Cardiac fibroblast (primary cell): ENCODE results near the gene BCL2A1.
"Not testable (repeated sequence)": the region's sequence is repeated elsewhere in the genome, so short reads cannot be mapped to it uniquely, and the experiment has no call there.

Experiments
- DNase-seq, 2 donors: peaks; one replicate each; pipeline versions ENCODE4 v3.0.0 to v3.0.0-alpha.2; 2010; ENCODE audit warnings: low read depth in 2 of 2
- H3K4me3 ChIP-seq, 2 donors: replicated peaks in 1 of 2; 1 replicate in 1 of 2; 2 replicates in 1 of 2; pipeline ENCODE4 v1.5.1; 2011; ENCODE audit warnings: low read depth in 2 of 2, low read length in 2 of 2, mild to moderate bottlenecking in 2 of 2, moderate library complexity in 1 of 2
- TF ChIP-seq, protein P1 (sequence below): IDR thresholded peaks from one replicate; pipeline ENCODE4 v1.5.1; 2011; ENCODE audit warnings: low read depth, mild to moderate bottlenecking, low read length, inconsistent platforms

BCL2A1 gene

DNA sequence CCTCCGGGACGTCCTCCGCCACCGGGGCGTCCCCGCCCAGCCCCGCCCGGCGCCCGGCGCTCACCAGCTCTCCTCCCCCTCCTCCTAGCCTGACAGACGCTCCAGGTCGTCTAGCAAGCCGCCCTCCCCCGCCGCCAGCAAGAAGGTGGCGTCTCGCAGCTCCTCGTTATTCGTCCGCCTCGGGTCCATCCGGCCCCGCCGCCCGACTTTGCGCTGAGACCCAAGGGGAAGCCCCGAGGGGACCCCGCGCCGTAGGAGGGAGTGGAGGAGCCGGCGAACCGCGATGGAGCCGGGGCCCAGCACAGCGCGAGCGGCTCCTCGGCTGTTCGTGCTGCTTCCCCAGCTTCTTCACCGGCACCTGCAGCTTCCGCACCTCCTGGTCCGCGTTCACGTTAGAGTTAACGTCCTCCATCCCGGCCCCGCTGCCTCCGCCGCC, 47.9 kb downstream of the BCL2A1 start:
- TF ChIP-seq, protein P1, sequence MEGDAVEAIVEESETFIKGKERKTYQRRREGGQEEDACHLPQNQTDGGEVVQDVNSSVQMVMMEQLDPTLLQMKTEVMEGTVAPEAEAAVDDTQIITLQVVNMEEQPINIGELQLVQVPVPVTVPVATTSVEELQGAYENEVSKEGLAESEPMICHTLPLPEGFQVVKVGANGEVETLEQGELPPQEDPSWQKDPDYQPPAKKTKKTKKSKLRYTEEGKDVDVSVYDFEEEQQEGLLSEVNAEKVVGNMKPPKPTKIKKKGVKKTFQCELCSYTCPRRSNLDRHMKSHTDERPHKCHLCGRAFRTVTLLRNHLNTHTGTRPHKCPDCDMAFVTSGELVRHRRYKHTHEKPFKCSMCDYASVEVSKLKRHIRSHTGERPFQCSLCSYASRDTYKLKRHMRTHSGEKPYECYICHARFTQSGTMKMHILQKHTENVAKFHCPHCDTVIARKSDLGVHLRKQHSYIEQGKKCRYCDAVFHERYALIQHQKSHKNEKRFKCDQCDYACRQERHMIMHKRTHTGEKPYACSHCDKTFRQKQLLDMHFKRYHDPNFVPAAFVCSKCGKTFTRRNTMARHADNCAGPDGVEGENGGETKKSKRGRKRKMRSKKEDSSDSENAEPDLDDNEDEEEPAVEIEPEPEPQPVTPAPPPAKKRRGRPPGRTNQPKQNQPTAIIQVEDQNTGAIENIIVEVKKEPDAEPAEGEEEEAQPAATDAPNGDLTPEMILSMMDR: no peak
- DNase-seq: peak; percentile 48 to 53
- peak overlapping the region; percentile 89 to 90 for H3K4me3 ChIP-seq

DNA sequence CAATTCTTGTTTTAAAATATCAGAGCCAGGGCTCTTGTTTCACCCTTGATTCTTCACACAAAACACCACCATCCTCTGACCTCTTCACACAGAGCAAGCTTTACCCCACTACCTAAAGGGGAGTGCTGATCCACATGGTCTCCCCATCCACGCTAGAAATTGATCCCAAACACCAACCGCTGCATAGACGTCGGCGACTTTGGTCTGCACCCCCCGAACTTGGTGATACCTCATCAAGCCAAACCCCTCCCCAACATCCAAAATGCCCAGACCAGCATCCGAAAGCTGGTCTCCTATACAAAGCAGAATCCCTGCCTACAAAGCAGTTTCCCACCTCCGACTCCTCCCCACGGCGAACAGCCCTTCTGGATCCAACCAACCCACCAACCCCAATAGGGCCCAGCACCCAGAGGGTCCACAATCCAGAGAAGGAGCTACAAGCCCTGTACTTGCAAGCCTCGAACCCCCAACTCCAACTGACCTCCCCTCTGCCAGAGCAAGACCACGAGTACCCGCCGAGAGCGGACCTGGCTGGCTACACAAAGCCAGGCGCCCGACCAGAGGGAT, 48.4 kb downstream of the BCL2A1 start:
- TF ChIP-seq, protein P1: no peak
- peak overlapping the region; percentile 89 to 90 for H3K4me3 ChIP-seq
- no peak for DNase-seq

DNA sequence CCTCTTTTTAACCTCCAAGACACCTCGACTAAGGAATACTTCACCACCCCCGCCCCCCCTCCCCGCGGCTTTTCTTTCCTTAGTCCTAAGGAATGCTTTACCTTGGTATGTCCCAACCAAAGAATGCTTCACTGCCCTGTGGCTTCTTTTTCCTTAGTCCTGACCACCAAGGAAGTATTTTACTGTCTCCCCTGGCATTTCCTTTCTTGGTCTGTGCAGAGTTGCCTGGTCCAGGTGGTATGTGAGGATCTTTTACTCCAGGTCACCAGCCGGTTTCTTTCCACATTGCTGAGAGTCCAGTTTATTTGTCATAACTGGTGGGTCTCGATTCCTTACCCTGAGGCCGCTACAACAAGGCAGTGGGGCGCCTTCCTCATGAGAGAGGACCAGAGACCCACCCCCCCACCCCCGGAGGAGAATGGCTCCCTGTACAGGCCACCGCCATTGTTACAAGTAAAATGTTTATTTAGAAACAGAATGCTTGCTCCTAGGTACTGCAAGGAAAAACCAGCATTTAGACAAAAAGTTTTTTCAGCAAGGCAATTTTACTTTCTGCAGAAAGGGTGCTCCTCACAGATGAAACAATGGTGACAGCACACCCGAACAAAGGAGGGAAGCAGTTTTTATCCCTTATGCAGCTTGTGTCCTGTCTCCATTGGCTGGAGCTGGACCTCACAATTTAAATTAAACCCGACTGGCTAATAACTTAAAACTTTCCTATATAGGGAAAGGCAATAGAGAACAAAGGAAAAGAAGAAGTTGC, 51.1 kb downstream of the BCL2A1 start:
- H3K4me3 ChIP-seq: no peak overlapping the region
- TF ChIP-seq, protein P1: no peak
- no peak for DNase-seq

DNA sequence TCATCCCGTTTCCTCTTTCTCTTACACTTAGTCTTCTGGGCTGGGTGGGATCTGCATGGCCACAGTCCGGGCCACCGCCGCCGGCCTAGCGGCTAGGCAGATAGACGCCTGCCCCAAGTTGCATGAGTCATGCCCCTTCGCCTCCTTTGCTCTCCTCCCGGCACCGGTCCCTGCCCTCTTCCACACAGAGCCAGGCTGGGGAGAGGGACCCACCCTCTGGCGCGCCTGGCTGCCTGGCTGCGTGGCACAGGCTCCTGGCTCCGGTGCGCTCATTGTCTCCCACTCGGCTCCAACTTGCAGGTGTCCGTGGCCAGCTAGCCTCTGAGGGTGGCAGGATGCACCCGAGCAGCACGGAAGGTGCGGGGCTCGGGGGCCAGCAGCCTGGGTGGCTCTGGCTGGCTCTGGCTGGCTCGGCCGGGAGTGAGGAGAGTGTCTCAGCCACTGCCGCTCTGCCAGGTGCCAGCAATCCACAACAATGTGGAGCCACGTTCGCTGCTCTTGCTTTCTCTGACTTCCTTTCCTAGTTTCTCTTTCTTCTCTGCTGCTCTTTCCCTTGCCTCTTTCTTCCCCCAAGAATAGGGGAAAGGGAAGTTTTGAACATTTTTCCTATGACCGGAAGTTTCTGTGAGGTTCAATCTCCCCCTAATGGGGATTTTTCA, 51.8 kb downstream of the BCL2A1 start:
- TF ChIP-seq, protein P1: no peak
- no peak for DNase-seq
- no peak overlapping the region for H3K4me3 ChIP-seq

DNA sequence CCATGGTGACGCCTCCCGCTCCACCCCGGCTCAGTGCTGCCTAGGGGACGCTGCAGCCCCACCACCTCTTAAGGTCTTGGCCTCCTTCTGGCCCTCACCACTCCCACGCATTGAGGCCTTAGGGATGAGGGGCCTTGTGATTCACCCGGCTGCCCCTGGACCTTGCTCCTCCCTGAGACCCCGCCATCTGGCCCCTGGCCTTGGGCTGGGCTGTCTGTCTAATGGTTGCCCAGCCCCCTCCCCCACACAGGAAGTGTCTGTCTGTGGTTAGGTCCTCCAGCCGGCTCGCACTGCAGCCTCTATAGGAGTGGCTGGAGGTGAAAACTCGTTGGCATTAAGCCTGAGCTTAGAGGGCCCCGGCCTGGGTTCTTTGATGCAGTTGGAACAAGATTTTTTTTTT, 52.7 kb downstream of the BCL2A1 start:
- TF ChIP-seq, protein P1: no peak
- no peak overlapping the region for H3K4me3 ChIP-seq
- DNase-seq: no peak

DNA sequence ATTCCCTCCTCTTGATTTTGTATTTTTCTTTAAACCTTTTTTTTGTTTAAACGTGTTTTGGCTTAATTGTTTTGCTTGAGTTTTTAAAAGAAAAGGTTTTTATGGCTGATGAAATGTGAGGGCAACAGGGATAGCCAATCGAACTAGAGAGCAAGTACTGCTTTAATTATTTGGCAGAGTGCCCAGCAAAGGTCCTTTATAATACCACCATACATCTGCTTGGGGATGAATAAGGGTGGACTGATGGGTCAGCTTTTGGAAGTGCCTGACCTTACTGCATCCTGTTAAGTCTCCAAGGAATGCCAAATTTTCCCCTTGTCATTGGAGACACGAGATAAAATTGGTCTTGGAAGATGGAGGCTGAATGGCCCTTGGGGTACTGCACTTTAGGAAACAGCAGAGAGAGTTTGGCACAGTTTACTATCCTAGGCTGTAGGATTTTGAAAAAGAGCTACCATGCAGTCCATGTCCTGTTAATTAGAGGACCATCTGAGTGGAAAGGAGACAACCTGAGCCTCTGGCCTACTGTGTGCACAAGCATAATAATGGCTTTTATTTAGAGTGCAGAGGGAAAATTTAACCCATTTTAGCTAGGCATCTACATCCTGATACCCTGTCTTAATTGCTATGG, 54.4 kb downstream of the BCL2A1 start:
- TF ChIP-seq, protein P1: no peak
- no peak for DNase-seq
- H3K4me3 ChIP-seq: no peak overlapping the region

DNA sequence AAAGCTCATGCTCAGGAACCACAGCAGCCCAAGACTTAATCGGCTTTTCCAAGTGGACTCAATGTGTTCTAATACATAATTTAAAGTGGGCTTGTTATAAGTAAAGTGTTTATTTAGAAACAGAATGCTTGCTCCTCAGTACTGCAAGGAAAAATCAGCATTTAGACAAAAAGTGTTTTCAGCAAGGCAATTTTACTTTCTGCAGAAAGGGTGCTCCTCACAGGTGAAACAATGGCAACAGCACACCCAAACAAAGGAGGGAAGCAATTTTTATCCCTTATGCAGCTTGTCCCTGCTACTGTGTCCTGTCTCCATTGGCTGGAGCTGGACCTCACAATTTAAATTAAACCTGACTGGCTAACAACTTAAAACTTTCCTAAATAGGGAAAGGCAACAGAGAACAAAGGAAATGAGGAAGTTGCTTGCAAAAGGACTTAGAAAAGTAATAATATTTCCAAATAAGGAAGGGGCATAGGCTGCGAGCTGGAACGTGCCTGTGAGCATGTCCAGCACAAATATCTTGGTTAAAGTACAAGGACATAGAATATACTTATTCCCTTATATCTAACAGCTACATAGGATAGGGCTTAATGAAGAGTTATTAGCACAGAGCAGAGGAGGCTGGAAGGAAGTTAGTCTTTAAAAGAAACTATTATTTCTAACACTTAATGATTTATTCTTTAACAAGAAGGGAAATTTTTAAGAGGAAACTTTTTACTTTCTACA, 55.1 kb downstream of the BCL2A1 start:
- H3K4me3 ChIP-seq, DNase-seq: not testable (repeated sequence)
